Activated T-helper 2 cell treated with anti-CD3 and anti-CD28 coated beads, Interferon-gamma antibody, Interleukin-2, Interleukin-4, amounts not matched to agents 10 μg/mL and 5 μg/mL and 100 μg/mL, durations not matched to agents 14 hours and 24 hours and 36 hours (primary cell): ENCODE data around the gene BTN3A1. TPM values are rescaled to one million over a fixed set of nuclear protein-coding genes. Genes with fewer than 3 reads are reported as not detected.
"Not testable (repeated sequence)": the region's sequence is repeated elsewhere in the genome, so short reads cannot be mapped to it uniquely, and the experiment has no call there.

Source experiments
- DNase-seq: peaks from one replicate; pipeline ENCODE4 v3.0.0; 2021; ENCODE audit warnings: low spot score
- H3K27ac Mint-ChIP-seq: one replicate; pipeline ENCODE4 v1.8.0; 2021; ENCODE audit warnings: mixed read lengths
- H3K27me3 Mint-ChIP-seq: one replicate; pipeline ENCODE4 v1.8.0; 2021; ENCODE audit warnings: low read depth, mixed read lengths
- H3K36me3 Mint-ChIP-seq: one replicate; pipeline ENCODE4 v1.8.0; 2021; ENCODE audit warnings: low read depth, mixed read lengths
- H3K4me1 Mint-ChIP-seq: one replicate; pipeline ENCODE4 v1.8.0; 2021; ENCODE audit warnings: low read depth, mixed read lengths
- H3K4me3 Mint-ChIP-seq: one replicate; pipeline ENCODE4 v1.8.0; 2021; ENCODE audit warnings: low read depth, mild to moderate bottlenecking, moderate library complexity, mixed read lengths
- H3K9me3 Mint-ChIP-seq: one replicate; pipeline ENCODE4 v1.8.0; 2021; ENCODE audit warnings: mixed read lengths
- intact Hi-C: fragments of 100-400 bp; cut with micrococcal nuclease; formaldehyde crosslinking; loops from one replicate; pipeline ENCODE4 v1.15.1; 2023
- total RNA-seq: library from RNA; stranded (reverse); gene quantifications from 2 replicates; pipeline ENCODE4 v1.2.3, GENCODE V29; 2022

The BTN3A1 gene
- total RNA-seq, 1 donor from 2014 or later = 34.8 TPM

GRCh38 chr6:26403893-26404292, 1.8 kb downstream of the BTN3A1 start:
- no peak for DNase-seq
- Mint-ChIP-seq H3K27ac (peak overlapping the region; percentile 26), H3K27me3 (no peaks in the 10 kb centered on the region), H3K9me3 (no peaks in the 10 kb centered on the region), H3K4me1 (peaks cover 43% of the 10 kb centered on the region), H3K36me3 (peaks cover 50% of the 10 kb centered on the region), H3K4me3 (peak overlapping the region; percentile 93)
- intact Hi-C loops = loop anchor here (5.0 kb wide), 1 partner anchor 133 kb away; the partner anchor contains the start of gene HMGN4

- Mint-ChIP-seq H3K9me3 (no peaks in the 10 kb centered on the region), H3K27me3 (no peaks in the 10 kb centered on the region), H3K27ac (peak overlapping the region; percentile 9), H3K4me3 (peak overlapping the region; percentile 93), H3K36me3 (peaks cover 55% of the 10 kb centered on the region), H3K4me1 (peaks cover 43% of the 10 kb centered on the region)
- intact Hi-C loops = loop anchor here (5.0 kb wide), 1 partner anchor 133 kb away; the partner anchor contains the start of gene HMGN4
- no peak for DNase-seq
Measured at GRCh38 chr6:26404546-26404945, 2.5 kb downstream of the BTN3A1 start.

- Mint-ChIP-seq H3K27me3 (no peaks in the 10 kb centered on the region), H3K36me3 (peaks cover 90% of the 10 kb centered on the region), H3K27ac (no peak overlapping the region), H3K4me1 (peaks cover 23% of the 10 kb centered on the region), H3K9me3 (no peaks in the 10 kb centered on the region), H3K4me3 (no peak overlapping the region)
- no peak for DNase-seq
- intact Hi-C loops = no loop called here
Measured at GRCh38 chr6:26408828-26409730, 7.0 kb downstream of the BTN3A1 start.

- Mint-ChIP-seq H3K4me1 (peaks cover 13% of the 10 kb centered on the region), H3K27ac (no peak overlapping the region), H3K4me3 (no peak overlapping the region), H3K36me3 (peaks cover 94% of the 10 kb centered on the region), H3K9me3 (peaks cover 18% of the 10 kb centered on the region), H3K27me3 (no peaks in the 10 kb centered on the region)
- intact Hi-C loops = no loop called here
- DNase-seq = no peak
Measured at GRCh38 chr6:26411751-26412150, 9.7 kb downstream of the BTN3A1 start.

GRCh38 chr6:26412228-26412627, 10.2 kb downstream of the BTN3A1 start:
- intact Hi-C loops = no loop called here
- DNase-seq = no peak
- peaks cover 11% of the 10 kb centered on the region for H3K4me1 Mint-ChIP-seq
- no peak overlapping the region for H3K27ac Mint-ChIP-seq
- H3K4me3 Mint-ChIP-seq = no peak overlapping the region
- H3K9me3 Mint-ChIP-seq = peaks cover 22% of the 10 kb centered on the region
- H3K27me3 Mint-ChIP-seq = no peaks in the 10 kb centered on the region
- peaks cover 94% of the 10 kb centered on the region for H3K36me3 Mint-ChIP-seq

- H3K27me3 Mint-ChIP-seq = no peaks in the 10 kb centered on the region
- peaks cover 94% of the 10 kb centered on the region for H3K36me3 Mint-ChIP-seq
- no peak for DNase-seq
- peaks cover 6% of the 10 kb centered on the region for H3K4me1 Mint-ChIP-seq
- intact Hi-C loops = no loop called here
- no peak overlapping the region for H3K27ac Mint-ChIP-seq
- peaks cover 28% of the 10 kb centered on the region for H3K9me3 Mint-ChIP-seq
- H3K4me3 Mint-ChIP-seq = no peak overlapping the region
Measured at GRCh38 chr6:26412954-26413353, 10.9 kb downstream of the BTN3A1 start.

GRCh38 chr6:26414281-26414680, 12.2 kb downstream of the BTN3A1 start:
- no peak for DNase-seq
- intact Hi-C loops = no loop called here
- Mint-ChIP-seq H3K4me1 (peaks cover 4% of the 10 kb centered on the region), H3K9me3 (peaks cover 37% of the 10 kb centered on the region), H3K36me3 (peaks cover 88% of the 10 kb centered on the region), H3K4me3 (no peak overlapping the region), H3K27ac (no peak overlapping the region), H3K27me3 (no peaks in the 10 kb centered on the region)

- peaks cover 4% of the 10 kb centered on the region for H3K4me1 Mint-ChIP-seq
- peaks cover 79% of the 10 kb centered on the region for H3K36me3 Mint-ChIP-seq
- DNase-seq = no peak
- intact Hi-C loops = no loop called here
- H3K9me3 Mint-ChIP-seq = peaks cover 37% of the 10 kb centered on the region
- no peaks in the 10 kb centered on the region for H3K27me3 Mint-ChIP-seq
- H3K4me3 Mint-ChIP-seq = no peak overlapping the region
- no peak overlapping the region for H3K27ac Mint-ChIP-seq
Measured at GRCh38 chr6:26415036-26415614, 13.1 kb downstream of the BTN3A1 start.

GRCh38 chr6:26415791-26416190, 13.7 kb downstream of the BTN3A1 start:
- DNase-seq = no peak
- intact Hi-C loops = no loop called here
- H3K36me3 Mint-ChIP-seq = peaks cover 73% of the 10 kb centered on the region
- peaks cover 37% of the 10 kb centered on the region for H3K9me3 Mint-ChIP-seq
- no peak overlapping the region for H3K4me3 Mint-ChIP-seq
- peaks cover 4% of the 10 kb centered on the region for H3K4me1 Mint-ChIP-seq
- no peak overlapping the region for H3K27ac Mint-ChIP-seq
- H3K27me3 Mint-ChIP-seq = no peaks in the 10 kb centered on the region

- peaks cover 68% of the 10 kb centered on the region for H3K36me3 Mint-ChIP-seq
- intact Hi-C loops = no loop called here
Measured at GRCh38 chr6:26416288-26416687, 14.2 kb downstream of the BTN3A1 start.

GRCh38 chr6:26418077-26418476, 16.0 kb downstream of the BTN3A1 start:
- H3K27ac Mint-ChIP-seq, intact Hi-C loops, H3K4me3 Mint-ChIP-seq, DNase-seq, H3K4me1 Mint-ChIP-seq, H3K27me3 Mint-ChIP-seq: not testable (repeated sequence)
- Mint-ChIP-seq H3K36me3 (peaks cover 52% of the 10 kb centered on the region), H3K9me3 (peaks cover 37% of the 10 kb centered on the region)

More at GRCh38 chr6:26416288-26416687, 14.2 kb downstream of the BTN3A1 start:
- no peak overlapping the region for H3K27ac Mint-ChIP-seq
- H3K9me3 Mint-ChIP-seq = peaks cover 37% of the 10 kb centered on the region
- no peaks in the 10 kb centered on the region for H3K27me3 Mint-ChIP-seq
- H3K4me1 Mint-ChIP-seq = peaks cover 4% of the 10 kb centered on the region
- DNase-seq = no peak
- H3K4me3 Mint-ChIP-seq = no peak overlapping the region

GRCh38 chr6:26418795-26419194, 16.7 kb downstream of the BTN3A1 start:
- H3K4me1 Mint-ChIP-seq, H3K27ac Mint-ChIP-seq, DNase-seq, H3K27me3 Mint-ChIP-seq, intact Hi-C loops, H3K4me3 Mint-ChIP-seq: not testable (repeated sequence)
- peaks cover 45% of the 10 kb centered on the region for H3K36me3 Mint-ChIP-seq
- H3K9me3 Mint-ChIP-seq = peaks cover 37% of the 10 kb centered on the region

GRCh38 chr6:26420688-26421171, 18.7 kb downstream of the BTN3A1 start:
- no peak for DNase-seq
- Mint-ChIP-seq H3K27me3 (no peaks in the 10 kb centered on the region), H3K27ac (no peak overlapping the region), H3K36me3 (peaks cover 26% of the 10 kb centered on the region), H3K9me3 (peaks cover 29% of the 10 kb centered on the region), H3K4me1 (peaks cover 8% of the 10 kb centered on the region), H3K4me3 (no peak overlapping the region)
- intact Hi-C loops = loop anchor here (2.0 to 5.0 kb wide), 4 partner anchors 20 to 78 kb away; partner anchors contain the start of genes BTN2A1, BTN2A2 and BTN3A3
